ENCODE results near the gene ARSD.
"Not testable (repeated sequence)": the region's sequence is repeated elsewhere in the genome, so short reads cannot be mapped to it uniquely, and the experiment has no call there.

ARSD gene

DNA sequence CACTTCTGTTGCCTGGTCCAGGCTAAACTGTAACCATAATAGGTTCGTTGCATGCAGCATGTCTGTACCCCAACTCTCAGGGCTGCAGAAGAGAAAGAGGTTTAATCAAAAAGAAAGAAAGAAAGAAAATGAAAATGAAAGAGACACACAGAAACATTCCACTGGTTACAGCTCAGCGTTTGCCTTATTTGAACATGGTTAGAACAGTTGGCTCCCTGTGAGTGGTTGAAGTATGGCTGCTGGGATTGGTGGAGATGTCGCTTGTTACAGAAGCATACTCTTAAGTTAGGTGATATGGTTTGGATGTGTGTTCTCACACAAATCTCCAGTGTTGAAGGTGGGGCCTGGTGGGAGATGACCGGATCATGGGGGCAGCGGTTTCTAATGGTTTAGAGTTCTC, 36.3 kb downstream of the ARSD start:
- no peak for DNase-seq (ENCODE audit: low read depth)

DNA sequence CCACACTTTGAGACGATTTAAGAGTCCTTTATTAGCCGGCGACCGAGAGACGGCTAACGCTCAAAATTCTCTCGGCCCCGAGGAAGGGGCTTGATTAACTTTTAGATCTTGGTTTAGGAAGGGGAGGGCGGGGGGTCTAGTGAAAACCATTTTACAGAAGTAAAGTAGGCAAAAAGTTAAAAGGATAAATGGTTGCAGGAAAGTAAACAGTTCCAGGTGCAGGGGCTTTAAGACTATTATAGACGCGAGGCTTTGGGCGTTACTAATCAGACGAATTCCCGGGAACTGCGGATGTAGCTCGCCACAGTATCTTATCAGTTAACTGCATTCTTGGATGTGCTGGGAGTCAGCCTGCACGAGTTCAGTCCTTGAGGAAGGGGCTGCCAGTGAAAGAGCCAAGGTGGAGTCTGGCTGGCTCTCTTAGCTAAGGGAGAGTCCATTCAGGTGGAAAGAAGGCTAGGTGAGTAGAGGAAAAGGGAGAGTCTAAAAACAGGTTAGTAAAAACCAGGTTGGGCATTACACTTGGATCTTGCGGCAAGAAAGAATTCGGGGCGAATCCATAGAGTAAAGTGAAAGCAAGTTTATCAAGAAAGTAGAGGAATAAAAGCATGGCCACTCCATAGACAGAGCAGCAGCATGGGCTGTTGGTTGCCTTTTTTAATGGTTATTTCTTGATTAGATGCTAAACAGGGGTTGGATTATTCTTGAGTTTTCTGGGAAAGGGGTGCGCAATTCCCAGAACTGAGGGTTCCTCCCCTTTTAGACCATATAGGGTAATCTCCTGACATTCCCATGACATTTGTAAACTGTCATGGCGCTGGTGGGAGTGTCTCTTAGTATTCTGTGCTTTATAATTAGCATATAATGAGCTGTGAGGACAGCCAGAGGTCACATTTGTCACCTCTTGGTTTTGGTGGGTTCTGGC, 38.3 kb downstream of the ARSD start:
- DNase-seq (ENCODE audit: low read depth), result not testable (repeated sequence)

DNA sequence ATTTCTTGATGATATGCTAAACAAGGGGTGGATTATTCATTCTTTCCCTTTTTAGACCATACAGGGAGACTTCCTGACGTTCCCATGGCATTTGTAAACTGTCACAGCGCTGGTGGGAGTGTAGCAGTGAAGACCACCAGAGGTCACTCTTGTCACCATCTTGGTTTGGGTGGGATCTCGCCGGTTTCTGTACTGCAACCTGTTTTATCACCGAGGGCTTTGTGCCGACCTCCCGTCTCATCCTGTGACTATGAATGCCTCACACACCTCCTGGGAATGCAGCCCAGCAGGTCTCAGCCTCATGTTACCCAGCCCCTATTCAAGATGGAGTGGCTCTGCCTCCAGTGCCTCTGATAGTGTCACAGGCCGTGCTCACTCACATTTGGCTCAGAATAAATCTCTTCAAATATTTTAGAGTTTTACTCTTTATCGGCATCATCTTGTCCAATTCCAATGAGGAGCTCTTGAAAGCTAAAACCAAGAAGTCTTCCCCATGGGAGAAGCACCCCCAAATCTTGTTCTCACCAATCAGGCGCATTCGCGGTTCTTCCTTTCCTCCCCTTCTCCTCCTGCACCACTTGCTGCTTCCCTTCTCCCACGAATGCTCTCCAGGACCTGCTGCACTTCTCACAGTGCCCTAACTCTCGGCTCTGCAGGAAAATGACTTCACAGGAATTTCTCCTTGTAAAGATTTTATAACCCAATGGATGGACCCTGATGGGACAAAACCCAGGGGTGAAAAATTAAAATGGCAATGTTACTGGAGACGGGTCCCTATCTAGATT, 39.2 kb downstream of the ARSD start:
- DNase-seq (ENCODE audit: low read depth), result not testable (repeated sequence)

DNA sequence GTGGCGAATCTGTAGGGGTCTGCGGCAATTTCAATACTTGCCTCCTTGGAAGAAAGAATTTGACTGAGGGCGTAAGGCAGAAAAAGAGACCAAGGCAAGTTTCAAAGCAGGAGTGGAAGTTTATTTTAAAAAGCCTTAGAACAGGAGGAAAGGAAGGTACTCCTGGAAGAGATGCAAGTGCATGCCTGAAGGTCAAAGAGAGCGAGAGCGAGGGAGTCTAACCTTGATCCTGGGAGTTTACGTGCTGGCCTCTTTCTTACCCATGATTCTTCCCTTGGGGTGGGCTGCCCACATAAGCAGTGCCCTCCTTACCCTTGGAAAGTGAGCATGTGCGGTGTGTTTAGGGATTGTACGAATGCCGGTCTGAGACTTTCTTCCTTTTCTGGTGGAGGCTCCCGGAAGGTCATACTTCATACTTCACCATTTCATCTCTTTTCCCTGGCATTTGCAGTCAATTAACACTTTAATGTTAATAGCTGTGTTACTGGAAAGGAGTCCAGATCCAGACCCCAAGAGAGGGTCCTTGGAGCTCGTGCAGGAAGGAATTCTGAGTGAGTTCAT, 40.0 kb downstream of the ARSD start:
- DNase-seq (ENCODE audit: low read depth), result no peak

DNA sequence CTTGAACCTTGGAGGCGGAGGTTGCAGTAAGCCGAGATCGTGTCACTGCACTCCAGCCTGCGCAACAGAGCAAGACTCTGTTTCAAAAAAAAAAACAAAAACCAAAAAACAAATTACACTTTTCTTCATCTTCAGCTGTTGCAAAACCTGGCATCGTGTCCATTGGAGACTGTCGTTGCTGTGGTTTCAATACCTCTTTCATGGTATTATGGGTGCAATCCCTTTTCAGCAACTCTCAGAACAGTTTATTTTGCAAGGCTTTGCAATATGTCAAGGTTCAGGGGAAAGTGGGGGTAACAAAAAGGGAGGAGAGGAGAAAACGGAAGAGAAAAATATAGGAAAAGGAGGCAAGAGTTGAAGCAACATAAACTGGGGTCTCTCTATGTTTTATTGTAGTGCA, 40.8 kb downstream of the ARSD start:
- no peak for DNase-seq (ENCODE audit: low read depth)

DNA sequence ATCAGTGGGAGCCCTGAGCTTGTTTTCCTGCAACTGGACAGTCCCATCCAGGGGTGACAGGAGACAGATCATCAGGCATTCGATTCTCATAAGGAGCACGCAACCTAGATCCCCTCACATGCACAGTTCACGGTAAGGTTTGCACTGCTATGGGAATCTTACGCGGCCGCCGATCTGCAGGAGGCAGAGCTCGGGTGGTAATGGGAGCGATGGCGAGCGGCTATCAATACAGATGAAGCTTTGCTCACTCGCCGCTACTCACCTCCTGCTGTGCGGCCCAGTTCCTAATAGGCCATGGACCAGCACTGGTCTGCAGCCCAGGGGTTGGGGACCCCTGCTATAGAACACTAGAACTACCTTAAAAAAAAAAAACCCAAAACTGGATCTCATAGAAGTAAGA, 45.4 kb downstream of the ARSD start:
- no peak for DNase-seq (ENCODE audit: low read depth)

DNA sequence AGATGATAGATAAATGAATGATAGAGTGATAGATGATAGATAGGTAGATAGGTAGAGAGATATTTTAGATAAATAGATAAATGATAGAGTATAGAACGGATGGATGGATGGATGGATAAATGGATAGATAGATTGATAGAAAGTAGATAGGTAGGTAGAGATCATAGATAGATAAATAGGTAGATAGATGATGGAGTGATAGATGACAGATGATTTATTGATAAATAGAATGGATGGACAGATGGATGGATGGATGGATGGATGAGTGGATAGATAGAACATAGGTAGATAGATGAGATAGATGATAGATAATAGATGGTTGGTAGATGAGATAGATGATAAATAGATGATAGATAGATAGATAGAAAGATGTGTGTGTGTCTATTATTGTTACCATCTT, 49.5 kb downstream of the ARSD start:
- DNase-seq (ENCODE audit: low read depth), result no peak

DNA sequence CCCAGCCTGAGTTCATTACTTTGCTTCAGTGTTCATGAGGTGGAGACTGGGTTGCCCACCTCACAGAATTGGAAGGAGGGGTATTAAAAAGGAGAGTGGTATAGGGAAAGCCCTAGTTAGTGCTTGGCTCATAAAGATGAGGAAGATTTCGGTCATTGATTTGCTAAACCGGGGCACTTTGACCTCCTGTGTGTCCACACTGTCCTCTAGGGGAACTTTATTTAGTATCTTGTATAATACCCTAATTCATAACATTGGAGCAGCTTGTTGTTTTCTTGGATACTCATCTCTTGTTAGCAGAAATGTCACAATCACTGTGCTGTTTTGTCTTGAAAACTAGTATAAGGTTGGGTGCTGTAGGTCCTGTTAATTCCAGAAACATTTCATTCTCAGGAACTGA, 50.6 kb downstream of the ARSD start:
- no peak for DNase-seq (ENCODE audit: low read depth)

DNA sequence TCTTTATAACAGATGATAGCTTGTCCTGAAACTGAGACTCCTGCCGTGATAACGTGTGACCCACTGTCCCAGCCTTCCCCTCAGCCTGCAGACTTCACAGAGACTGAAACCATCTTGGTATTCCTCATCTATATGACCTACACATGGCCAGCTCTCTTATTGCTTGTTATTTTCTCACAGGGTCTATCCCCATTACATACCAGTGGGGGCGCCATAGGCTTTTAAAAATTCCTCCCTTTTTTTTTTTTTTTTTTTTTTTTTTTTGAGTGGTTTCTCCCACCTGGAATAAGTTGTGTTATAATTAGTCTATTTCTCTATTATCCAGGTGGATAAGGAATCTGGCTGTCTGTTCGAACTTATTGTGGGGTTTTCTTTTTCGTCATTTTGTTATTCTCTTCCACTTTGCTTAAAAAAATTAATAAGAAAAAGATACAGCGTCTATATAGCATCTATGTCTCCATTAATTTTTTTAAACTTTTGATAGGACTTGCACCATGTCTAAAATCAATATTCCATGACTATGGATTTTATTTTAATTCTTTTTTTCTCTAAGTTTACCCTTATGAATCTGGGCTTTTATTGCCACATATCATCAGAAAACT, 53.2 kb downstream of the ARSD start:
- no peak for DNase-seq (ENCODE audit: low read depth)

DNA sequence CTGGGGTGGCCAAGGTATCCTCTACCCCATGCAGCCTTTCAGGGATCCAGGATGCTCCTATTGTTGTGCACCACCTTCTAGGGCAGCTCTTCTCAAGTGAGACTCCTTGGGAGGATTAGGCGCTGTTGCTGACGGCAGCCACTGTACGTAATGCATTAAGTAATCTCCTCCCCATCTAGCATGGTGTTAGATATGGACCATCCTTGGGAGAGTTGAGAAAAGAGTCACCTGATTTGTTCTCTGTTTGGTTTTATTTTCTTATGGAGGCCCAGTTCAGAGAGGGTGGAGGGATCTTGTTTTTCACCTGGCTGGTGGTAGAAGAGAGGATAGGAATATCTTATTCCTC, 54.0 kb downstream of the ARSD start:
- no peak for DNase-seq (ENCODE audit: low read depth)

DNA sequence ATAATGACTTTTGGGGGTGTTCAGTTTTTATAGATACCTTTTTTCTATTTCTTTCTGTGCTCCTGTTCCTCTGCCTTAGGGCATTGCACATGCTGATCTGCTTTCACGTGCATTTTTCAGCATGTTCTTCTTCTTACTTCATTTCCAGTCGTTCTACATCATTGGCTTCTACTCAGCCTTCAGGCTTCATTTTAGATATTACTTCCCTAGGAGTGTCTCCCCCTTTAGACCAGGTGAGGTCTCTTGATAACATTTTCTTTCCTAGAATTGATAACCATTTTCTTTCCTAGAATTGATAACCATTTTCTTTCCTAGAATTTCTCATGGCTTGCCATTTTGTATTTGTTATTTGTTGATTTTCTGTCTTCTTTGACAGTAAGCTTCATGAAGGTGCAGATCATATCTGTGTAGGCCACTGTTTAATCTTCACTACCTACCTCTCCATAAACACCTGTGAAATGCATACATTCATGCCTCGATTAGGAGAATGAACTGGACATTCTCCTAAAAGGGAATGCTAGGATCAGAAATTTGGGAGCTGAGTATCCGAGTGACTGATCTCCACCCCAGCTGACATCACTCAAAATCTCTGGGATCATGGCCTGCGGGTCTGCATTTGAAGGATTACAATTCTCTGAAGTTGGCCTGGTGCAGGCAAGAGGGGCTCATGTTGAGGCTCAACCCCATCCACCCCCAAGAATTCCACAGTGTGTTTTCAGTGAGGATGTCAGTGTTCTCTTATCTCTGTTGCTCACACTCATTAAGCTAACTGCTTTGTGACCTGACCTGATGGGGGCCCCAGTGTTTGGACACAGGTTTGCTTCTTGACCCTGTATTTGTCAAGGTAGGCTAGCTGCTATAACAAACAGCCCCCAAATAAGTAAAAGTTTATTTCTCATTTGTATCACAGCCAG, 54.7 kb downstream of the ARSD start:
- no peak for DNase-seq (ENCODE audit: low read depth)

DNA sequence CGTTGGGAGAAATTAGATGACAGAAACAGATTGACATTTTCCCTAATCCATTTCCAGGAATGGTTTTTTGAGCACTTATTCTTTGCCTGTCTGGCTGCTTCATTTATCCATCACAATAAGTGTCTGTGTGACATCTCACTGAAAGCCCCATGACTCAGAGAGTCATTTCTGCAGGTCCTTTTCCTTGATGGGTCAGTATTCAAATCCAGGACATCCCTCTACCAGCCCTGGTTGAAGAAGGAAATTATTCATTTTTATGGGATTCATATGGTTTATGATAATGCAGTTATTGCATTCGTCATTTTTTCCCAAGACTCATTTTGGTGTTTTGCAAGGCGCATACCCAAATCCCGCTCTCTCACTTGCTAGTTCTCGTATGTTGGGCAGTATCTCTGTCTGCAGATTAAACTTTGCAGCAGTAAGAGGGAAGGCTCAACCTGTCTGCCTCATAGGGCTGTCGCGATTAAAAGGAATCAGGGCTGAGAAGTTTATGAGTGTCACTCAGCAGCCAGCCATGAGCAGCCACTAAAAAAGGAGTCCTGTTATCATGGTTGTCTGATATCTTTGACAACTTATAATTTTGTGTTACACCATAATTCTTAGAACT, 56.4 kb downstream of the ARSD start:
- no peak for DNase-seq (ENCODE audit: low read depth)

DNA sequence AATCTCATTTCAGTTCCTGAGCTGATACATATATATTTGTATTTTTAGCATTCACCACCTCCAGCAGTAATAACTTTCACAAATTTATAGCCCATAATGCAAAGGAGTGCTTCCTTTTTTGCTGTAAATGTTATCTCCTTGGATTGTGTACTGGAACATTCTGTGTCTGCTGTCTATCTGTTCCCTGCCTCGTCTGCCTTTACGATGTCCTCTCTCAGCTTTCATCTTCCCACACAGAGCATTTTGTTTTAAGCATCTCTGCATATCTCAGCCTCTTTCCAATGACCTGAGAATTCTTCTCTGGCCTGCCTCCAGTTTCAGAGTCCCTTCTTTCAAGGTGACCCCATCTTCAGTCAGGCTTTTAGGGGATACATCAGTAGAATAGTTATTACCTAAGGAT, 57.3 kb downstream of the ARSD start:
- DNase-seq (ENCODE audit: low read depth), result no peak

DNA sequence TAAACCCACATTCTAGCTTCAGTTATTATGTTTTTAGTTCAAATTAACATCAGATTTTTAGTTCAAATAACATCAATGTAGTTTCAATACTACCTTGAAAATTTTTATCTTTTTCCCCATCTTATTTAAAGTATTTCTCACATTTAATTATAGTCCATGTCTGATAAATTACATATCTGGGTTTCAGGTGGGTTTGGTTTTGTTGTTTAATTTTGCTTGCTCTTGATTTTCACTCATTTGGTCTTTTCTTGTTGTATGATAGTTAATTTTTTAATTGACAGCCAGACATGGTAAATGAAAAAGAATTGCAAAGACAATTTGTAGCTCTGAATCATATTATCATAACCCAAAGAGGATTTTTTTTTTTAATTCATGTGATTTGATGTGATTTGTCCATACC, 58.5 kb downstream of the ARSD start:
- DNase-seq (ENCODE audit: low read depth), result no peak

DNA sequence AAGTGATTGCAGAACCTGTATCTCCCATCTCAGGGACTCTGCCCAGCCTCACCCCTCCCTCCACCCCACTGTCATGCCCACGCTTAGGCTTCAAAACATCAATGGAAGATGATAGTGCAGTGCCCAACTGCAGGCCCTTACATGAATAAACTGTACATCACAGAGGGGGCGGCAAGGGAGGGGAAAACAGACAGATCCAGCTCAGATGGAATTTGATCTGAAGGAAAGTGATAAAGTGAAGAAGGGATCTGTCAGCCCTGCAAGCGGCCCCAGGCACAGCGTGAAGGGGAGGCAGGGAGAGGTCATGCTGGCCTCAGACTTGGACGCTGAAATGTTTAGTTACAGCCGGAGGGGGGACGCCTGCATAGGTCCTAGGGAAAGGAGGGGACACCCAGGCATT, 61.9 kb downstream of the ARSD start:
- no peak for DNase-seq (ENCODE audit: low read depth)

DNA sequence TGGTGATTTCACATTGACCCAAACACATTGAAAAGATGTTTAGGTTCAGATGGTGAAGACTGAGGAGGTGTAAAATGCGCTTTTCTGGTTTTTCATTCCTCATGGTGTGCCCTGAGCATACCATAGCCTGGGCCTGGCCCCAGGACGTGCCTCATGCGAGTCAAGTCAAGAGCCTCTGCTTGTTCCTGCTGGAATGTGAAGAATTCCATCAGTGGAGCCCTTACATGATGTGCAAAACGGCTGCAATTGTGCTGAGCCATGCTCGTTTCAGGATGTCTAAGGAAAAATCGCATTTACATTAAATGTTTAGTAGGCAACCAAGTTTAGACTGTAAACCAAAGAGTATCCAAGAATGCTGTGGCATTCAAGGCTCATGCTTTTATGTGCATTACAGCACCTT, 65.5 kb downstream of the ARSD start:
- DNase-seq (ENCODE audit: low read depth), result no peak

DNA sequence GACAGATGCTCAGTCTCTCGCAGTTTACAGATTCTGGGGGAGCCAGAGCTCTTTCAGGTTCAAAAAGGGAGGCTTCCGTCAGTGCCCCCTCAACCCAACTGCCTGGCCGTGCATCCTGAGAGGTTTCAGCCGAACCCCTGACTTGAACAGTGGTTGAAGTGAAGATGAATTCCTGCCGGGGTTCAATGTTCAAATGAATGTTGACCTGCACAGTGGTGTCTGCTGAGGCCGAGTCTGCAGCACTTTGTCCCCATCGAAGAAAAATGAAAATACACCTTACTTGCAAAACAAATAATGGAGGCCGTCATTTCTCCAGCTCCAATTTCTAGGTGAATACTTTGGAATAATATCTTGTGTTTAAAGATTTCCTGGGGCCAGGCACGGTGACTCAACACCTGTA, 66.7 kb downstream of the ARSD start:
- DNase-seq (ENCODE audit: low read depth), result no peak

DNA sequence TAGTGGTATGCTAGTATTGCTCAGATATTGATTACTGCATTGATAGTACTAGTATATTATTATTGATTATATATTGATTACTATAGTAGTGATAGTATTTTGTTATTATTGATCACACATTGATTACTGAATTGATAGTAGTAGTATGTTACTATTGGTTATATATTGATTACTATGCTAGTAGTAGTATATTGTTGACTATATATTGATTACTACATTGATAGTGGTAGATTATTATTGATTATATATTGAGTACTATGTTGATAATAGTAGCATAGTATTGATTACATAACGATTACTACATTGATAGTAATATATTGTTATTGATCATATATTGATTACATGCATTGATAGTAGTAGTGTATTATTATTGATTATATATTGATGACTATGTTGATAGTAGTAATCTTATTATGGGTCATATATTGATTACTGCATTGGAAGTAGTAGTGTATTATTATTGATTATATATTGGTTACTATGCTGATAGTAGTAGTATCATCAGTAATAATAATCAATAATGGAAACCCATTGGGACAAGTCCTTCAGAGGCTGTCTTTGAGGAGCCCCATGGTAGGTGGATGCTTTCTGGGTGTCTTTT, 69.8 kb downstream of the ARSD start:
- no peak for DNase-seq (ENCODE audit: low read depth)

DNA sequence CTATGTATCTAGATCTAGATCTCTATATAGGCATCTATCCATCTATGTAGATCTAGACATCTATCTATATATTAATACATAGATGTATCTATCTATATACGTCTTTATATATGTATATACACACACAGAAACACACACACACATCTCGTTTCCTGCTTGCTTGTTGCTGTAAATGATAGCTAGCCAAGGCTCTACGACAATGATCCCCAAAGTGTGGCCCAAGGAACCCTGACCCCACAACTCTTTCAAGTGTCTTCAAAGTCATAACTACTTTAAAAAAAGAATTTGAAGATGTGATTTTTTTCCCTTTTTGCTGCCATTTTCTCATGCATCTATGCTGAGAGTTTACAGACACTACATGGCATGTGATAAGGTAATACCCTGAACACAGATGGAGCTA, 71.6 kb downstream of the ARSD start:
- no peak for DNase-seq (ENCODE audit: low read depth)

DNA sequence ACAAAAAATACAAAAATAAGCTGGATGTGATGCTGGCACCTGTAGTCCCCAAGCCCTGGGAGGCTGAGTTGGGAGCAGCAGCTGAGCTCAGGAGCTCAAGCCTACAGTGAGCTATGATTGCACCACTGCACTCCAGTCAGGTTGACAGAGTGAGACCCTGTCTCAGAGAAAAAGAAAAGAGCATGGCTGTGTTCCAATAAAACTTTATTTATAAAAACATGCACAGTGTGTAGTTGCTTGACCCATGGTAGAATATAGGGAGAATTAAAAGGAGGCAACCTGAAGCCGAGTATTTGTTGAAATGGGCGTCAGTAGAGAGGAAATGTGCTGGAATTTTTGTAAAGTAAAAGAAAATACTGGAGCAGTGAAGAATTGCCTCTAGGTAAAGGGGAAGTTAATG, 73.4 kb downstream of the ARSD start:
- DNase-seq (ENCODE audit: low read depth), result no peak

DNA sequence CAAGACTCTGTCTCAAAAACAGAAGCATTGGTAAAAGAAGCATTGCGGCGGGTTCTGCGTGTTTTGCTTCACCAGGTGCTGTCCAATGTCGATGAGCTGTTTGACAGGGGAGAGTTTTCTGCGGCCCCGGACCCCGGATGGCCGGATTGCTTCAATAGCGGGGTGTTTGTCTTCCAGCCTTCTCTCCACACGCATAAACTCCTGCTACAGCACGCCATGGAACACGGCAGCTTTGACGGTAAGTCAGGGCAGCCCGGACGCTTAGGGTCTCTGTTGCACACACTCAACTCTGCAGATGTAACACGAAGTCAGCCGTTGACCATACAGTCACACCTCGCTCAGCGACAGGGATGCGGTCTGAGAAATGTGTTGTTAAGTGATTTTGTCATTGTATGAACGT, 74.2 kb downstream of the ARSD start:
- DNase-seq (ENCODE audit: low read depth), result no peak
